HG03060 (cell line): ENCODE data around the gene AKAP7.
A peak's percentile ranks its signal among the peaks of the same experiment; 100 is the strongest.

Experiments used
- ATAC-seq: cut with Tn5 transposase; IDR thresholded peaks from one replicate; pipeline ENCODE4 v1.9.1; 2021; ENCODE audit warnings: low read depth, moderate number of reproducible peaks; ENCODE audit not compliant: unreplicated experiment

Gene AKAP7

DNA sequence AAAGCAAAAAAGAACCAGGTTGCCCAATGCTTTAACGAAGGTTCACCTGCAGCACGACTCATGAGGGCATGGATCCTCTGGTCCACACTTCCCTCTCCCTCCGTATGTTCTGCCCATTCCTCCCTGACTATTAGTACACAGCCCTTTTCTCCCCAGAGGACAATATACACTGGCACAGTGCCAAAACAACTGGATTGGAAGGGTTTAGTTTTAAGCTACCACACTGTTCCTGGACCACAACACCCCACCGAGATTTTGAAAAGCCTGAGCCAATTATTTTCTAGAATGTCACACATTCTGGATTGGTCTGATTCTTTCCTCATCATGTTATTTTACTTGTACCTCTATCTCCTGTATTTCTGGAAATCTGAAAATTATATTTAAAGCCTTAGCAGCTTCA lies 2.9 kb upstream of the AKAP7 start:
- ATAC-seq: no peak

DNA sequence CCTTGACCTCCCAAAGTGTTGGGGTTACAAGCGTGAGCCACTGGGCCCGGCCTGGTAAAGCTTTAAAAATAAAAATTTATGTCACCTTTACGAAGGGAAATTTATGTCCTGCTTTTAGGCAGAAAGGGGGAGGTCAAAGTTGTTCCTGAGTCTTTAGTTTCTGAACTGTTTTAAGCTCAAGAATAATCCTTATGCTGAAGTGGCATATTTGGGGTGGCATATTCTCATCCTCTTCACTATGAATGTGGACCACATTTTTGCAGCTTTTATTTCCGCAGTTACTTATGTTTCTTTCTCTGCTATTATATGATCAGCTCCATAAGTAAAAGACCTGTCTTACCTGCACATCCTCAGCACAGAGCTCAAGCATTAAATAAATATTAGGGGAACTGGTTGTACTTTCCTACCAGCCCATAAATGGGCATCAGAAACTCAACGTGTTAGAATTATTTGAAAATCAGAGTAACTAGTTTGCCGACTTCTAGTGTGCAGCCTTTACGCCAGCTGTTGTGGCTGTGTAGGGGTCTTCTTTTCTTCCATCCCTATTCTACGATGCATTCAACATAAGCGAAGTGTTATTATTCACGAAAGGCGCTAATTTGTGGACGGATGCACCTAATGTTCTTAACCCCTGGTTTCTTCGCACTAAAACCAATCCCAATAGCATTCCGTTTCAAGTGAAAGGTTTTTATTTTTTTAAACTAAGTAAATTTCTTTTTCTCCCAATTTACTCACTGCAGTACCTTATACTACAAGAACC lies 867 bp upstream of the AKAP7 start:
- ATAC-seq: no peak

DNA sequence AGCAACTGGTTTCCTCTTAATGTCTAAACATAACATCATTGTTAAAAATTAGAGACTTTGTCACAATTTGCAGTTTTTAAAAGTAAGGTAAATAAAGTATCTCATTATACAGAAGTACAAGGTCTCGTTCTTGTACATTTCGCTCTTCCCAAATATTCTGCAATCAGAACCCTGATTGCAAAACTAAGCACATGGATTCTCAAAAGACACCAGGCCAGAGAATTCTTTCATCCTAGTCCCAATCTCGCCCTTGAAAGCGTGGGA lies 355 bp upstream of the AKAP7 start:
- ATAC-seq: no peak

DNA sequence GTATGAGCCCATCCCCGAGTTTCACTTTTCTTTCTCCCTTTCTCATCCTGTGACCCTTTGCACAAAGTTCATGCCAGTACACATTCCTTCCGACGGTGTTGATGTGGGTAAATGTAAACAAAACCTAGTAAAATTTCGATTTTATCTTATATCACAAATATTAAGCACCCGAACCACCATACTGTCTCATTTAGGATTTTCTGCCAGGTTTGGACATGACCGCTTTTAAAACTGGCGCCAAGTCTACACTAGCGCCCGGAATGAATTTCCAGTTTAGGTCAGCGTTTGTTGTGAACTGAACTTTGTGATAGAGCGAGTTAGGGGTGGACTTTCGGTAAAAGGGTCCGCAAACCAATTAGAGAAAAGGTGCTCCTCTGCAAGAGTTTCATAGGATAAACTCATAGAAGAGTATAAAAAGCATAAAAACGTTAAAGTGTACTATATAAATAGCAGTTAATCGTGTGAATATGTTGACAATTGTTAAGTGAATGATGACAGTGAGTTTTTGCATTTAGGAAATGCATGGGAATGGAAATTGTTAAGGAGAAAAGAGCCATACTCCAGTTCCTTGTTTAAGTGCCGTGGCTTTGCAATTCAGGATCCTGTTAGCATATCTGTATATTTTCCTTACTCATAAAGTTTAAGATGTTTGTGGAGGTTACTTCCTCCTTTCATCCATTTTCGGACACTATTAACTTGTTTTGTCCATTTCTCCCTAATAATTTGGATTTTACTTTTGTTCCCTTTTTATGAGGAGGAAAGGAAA lies 937 bp downstream of the AKAP7 start:
- peak; percentile 7 for ATAC-seq

DNA sequence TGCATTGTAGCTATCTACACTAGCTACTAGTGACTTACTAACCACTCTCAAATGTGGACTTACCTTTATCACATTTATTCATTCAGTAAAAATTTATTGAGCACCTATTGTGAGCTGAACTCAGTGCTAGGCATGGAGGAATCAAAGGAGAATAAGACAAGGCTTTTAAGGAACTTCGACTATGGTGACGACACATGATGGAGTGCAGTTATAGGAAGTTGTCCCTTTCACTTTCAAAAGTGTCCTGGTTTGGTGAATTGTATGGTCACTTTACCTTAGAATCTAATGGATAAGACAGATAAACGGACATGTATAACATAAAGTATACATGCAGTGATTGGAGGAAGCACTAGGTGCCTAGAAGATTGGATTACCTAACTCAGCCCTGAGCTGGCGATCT lies 4.3 kb downstream of the AKAP7 start:
- no peak for ATAC-seq

DNA sequence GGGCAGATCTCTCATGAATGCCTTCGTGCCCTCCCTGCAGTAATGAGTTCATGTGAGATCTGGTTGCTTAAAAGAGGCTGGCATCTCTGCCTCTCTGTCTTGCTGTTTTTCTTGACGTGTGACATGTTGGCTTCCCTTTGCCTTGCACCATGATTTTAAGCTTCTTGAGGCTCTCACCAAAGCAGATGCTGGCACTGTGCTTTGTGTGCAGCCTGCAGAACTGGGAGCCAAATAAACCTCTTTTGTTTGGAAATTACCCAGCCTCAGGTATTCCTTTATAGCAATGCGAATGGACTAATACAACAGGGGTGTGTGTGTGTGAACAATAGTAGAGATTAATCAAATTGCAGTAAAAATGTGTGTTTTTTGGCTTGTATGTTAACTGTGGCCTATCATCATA lies 8.1 kb downstream of the AKAP7 start:
- ATAC-seq: no peak

DNA sequence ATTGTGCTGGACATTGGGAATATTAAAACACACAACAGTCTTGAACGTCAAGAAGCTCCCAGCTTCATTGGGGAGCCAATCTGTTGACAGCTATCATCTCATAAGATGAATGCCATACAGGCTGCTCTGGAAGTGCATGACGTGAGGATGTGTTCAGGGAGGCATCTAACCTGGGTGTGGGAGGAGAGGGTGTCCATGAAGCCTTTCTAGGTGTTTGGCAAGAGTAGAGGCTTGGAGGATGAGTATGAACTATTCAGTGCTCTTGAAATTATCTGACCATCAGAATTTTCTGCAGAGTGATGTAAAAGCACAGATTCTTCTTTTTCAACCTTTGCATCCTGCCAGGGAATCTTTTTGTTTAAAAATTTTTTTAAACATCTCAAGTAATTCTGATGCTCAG lies 11.6 kb downstream of the AKAP7 start:
- ATAC-seq: no peak

DNA sequence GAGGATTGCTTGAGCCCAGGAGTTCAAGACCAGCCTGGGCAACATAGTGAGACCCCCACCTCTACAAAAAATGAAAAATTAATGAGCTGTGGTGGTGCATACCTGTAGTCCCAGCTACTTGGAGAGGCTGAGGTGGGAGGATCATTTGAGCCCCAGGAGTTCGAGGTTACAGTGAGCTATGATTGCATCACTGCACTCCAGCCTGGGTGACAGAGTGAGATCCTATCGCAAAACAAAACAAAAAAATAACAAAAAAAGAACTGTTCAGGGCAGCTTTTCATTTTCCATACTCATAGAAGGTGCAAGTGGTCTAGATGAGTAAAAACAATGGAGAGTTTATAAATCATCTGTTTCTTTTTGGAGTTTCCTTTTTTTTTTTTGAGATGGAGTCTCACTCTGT lies 21.1 kb downstream of the AKAP7 start:
- no peak for ATAC-seq

DNA sequence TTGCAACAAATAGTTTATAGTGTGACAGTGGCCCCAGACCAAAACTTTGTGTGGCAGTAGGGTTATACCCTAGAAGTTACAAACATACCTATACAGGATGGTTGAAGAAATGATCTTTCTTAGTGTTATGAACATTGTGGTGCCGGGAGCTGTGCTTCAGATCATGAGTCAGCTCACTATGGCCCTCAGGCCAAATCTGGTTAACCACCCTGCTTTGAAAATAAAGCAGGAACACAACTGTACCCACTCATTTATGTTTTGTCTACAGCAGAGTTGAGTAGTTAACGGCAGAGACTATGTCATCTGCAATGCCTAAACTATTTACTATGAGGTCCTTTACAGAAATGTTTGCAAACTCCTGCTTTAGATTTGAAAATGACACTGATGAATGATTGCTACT lies 24.3 kb downstream of the AKAP7 start:
- no peak for ATAC-seq

DNA sequence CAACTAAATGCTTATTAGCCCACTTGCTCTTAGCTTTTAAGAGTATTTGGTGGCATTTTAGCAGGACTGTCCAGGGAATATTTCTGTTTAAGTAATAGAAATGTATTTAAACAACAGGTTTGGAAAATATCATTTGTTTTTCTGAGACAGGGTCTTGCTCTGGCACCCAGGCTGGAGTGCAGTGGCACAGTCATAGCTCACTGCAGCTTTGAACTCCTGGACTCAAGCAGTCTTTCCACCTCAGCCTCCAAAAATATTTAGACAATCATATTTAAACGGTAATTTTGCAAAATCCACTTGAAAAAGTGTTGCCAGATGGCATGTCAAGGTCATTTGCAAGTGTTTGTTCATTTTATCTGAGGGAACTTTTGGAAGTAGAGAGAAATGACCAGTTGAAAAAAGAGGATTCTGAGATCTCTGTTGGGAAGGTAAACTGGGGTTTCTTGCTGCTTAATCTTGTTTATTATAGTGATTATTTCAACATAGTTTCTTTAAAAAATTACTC lies 25.0 kb downstream of the AKAP7 start:
- no peak for ATAC-seq

DNA sequence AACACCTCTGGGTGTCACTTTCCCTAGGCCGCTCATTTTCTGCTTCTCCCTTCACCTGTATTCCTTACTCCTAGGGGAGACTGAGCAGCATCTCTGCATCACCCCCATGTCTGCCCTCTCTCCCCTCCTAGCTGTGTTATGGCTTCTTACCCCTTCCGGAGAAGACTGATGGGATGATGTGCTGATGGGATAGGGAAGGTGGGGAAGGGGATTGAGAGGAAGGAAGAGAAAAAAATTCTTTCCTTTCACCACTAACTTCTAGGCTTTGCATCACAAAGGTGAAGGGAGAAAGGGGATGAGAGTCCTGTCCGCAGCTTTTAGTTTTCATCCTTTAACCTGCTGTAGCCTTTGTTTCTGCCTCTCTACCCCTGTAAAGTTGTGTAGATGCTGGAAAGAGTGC lies 26.7 kb downstream of the AKAP7 start:
- no peak for ATAC-seq

DNA sequence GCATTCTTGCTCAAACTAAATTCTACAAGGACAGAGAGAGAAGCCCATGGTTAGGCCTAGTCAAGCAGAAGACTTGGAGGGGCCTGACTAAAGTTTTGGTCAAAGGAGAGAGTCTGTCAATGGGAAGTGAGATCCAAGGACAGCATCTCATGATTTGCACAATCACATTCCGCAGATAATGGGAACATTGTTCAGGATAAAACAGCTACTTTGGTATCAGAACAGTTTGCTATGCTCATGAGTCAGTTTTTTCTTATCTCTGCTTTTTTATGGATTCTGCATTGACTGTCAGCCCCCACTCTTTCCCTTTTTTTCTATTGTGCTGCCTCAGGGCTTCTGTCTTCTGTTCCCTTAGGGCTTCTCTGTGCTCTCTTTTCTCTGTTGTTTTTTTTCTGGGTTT lies 28.6 kb downstream of the AKAP7 start:
- no peak for ATAC-seq

DNA sequence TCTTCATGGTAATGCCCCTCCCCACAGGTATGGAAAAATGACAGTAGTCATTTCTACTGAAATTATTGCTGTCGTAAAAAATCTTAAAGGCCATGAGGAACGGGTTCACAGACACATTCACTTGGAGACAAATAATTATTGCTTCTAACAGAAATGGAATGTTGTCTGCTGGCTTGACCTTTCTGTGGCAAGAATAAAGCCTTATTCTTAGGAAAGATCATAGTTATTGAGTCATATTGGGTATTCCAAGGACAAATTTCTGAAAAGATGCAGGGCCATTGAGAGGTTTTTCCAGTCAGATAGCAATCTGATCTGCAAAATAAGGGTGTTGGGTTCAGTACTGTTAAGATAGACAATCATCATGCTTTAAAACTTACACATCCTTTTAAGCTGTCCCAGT lies 29.2 kb downstream of the AKAP7 start:
- no peak for ATAC-seq

DNA sequence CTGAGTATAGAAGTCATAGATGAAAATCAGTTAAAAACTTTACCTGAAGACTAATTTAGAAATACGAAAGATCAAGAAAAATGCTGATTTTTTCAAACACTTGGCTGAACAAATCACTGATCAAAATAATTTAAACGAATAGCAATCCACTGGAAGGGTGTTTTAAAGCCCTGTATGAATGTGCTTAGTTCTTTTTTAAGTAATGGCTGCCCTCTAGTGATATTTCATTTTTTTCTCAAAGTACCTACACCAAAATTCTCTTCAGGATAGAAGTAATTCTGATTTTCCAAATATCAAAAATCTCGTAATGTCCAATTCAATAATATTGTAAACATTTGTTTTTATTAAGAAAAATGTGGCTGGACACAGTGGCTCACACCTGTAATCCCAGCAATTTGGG lies 32.5 kb downstream of the AKAP7 start:
- no peak for ATAC-seq

DNA sequence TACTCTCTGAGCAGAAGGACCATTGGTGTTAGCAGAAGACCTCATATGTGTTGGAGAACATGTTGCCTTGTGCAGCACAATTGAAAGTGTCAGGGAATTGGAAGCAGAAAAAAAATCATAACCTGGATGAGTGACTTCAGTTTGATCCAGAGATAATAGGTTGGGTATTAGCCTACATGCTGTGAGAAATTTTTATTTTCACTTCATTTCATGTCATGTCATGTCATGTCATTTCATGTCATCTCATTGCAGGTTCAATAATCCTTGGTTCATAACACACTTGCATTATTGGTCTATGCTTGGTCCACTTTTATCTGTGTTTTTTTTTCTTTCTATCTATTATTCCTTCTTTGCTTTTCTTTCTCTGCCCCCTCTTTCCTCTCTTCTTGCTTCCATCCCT lies 34.3 kb downstream of the AKAP7 start:
- ATAC-seq: no peak

DNA sequence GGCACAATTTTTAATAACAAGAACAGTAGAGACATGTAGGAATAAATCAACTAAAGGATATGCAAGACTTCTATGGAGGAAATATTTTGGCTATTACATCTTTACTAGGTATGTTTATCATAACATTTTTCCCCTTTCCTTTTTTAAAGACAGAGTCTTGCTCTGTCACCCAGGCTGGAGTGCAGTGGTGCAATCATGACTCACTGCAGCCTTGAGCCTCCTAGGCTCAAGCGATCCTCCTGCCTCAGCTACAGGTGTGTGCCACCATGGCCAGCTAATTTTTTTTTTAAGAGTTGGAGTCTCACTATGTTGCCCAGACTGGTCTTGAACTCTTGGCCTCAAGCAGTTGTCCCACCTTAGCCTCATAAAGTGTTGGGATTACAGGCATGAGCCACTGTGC lies 37.0 kb downstream of the AKAP7 start:
- no peak for ATAC-seq

DNA sequence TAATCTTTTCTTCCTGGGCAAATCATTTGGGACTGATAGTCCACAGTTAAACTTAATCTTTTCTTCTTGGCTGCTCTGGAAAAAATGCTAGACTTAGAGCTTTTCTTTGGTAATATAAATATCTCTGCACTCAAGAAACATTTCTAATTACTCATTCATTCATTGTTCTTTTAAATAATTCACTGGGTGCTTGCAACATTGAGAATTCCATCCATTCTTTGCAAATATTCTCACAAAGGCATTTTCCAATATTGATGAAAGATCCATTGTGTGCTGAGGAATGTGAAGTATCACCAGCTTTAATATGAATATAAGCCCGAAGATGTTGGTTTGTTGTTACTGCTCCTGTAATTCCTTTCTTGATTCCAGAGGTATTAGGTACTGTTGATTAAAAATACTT lies 38.4 kb downstream of the AKAP7 start:
- no peak for ATAC-seq

DNA sequence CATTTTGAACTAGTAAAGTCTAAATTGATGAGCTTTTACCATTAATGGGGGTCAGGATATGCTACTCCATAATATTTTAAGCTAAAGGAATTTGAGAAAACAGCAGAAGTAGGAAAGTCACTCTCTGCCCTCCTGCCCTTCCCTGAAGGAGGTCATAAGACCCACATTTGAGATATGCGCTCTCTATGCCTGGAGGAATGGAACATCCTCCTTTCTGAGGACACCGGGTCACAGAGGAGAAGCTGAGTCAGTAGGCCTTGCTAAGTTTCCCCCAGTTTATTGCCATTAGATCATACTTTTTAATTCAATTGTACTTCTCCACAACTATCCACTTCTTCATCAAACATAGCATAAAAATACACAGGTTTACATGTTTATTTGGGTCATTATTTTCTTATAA lies 40.3 kb downstream of the AKAP7 start:
- ATAC-seq: no peak

DNA sequence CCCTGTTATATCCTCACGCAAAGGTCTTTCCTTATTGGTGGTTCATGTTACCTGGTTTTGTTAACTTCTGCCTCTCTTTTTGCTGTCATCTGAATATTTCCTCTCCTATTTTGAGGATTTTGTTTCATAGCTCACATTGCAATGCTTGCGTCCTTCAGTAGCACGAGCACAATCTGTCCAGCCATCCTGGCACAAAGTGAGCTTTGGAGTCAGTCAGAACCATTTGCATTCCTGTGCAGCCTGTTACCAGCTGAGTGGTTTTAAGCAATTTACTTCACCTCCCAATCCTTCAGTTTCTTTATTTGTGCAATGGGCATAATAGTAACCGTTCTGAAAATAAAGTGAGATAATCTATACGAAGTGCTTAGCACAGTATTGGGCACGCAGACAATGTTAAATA lies 42.7 kb downstream of the AKAP7 start:
- ATAC-seq: no peak

DNA sequence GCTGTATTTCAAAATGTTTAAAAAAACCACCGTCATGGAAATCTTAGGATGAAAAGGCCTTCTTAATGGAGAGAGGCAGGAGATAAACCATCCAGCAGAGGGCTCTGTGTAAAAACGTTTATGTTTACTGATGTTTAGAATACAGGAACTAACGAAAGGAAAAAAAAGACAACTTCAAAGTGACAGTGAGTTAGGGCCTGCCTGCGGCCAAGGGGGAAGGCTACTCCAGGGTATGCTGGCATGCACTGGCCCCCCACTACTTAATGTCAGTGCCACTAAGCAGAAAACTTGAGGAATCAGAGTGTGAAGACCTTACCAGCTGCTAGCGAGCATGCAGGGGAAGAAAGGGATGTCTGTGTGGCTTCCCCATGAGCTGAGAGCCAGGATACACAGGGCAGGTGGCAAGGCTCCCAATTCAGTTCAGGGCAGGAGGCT lies 47.7 kb downstream of the AKAP7 start:
- ATAC-seq: no peak

DNA sequence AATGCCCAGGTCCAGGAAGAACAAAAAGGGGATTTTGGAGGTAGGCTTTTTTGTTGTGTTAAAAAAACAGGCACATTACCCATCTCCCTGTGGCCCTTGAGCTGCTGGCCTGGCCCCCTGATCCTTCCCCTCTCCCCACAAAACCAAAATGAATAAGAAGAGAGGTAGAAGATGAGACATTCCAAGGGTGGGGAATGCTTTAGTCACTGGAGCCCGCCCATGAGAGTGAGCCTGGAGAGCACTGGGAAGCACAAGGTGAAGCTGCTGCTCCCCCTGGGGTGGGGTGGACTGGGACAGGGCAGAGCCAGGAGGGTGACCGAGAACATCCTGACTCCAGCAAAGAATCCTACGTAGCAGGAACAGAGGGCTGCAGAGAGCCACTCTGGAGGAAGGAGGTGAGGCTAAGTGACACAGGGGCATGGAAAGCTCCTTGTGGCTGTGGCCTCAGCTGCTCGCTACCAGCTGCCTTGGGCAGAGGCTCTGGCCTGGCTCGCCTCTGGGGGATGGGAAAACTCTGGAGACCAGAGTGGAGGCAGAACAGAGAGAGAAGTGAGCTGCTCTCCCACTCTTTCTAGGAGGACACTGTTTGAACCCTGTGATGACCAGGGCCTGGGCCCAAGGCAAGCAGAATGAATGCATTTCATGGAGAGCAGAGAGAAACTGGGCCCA lies 48.3 kb downstream of the AKAP7 start:
- ATAC-seq: no peak

DNA sequence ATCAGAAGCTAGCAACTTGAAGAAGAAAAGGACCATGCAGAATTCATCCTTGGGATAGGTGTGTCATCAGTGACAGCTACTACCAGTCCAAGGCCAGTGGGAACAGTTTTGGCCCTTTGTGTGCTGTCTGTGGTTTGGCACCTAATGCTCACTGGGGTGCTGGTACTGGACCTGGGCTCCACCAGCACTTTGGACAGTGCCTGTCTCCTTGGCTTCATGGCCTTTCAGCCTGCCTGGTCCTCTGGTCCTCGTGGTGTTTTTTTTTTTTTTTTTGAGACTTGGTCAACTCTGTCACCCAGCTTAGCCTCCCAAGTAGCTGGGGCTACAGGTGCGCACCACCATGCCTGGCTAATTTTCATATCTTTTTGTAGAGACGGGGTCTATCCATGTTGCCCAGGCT lies 56.3 kb downstream of the AKAP7 start:
- ATAC-seq: no peak
